Osteoblast (primary cell): ENCODE results near the gene S100A3. TPM values are rescaled to one million over a fixed set of nuclear protein-coding genes. Genes with fewer than 3 reads are reported as not detected.

Experiments used
- DNase-seq: peaks from one replicate; pipeline ENCODE4 v3.0.0; 2011; ENCODE audit warnings: low spot score, mixed read lengths; ENCODE audit not compliant: insufficient read length; ENCODE audit errors: missing footprints
- H2AFZ ChIP-seq: 2 replicates; pipeline ENCODE4 v1.6.0; 2011; ENCODE audit warnings: mild to moderate bottlenecking, low read length
- H3K27ac ChIP-seq: 2 replicates; pipeline ENCODE4 v1.5.1; 2011; ENCODE audit warnings: mild to moderate bottlenecking, low read depth, low read length, moderate library complexity
- H3K27me3 ChIP-seq: 2 replicates; pipeline ENCODE4 v1.6.0; 2012; ENCODE audit warnings: mild to moderate bottlenecking, control low read depth, inconsistent platforms, low read length, moderate library complexity; ENCODE audit not compliant: insufficient read depth
- H3K36me3 ChIP-seq: 2 replicates; pipeline ENCODE4 v1.5.1; 2011; ENCODE audit warnings: mild to moderate bottlenecking, low read length, control low read depth, moderate library complexity; ENCODE audit not compliant: insufficient read depth
- H3K4me1 ChIP-seq: 2 replicates; pipeline ENCODE4 v1.5.1; 2011; ENCODE audit warnings: mild to moderate bottlenecking, low read length, control low read depth, moderate library complexity; ENCODE audit not compliant: insufficient read depth
- H3K4me2 ChIP-seq: 2 replicates; pipeline ENCODE4 v1.6.0; 2011; ENCODE audit warnings: mild to moderate bottlenecking, low read length; ENCODE audit not compliant: insufficient read depth
- H3K4me3 ChIP-seq: fragments of 200-600 bp; sonication (generic); 3 replicates; pipeline ENCODE4 v1.5.1; 2012; ENCODE audit warnings: mild to moderate bottlenecking, low read length, inconsistent platforms; ENCODE audit not compliant: insufficient read depth
- H3K79me2 ChIP-seq: 2 replicates; pipeline ENCODE4 v1.6.0; 2012; ENCODE audit warnings: mild to moderate bottlenecking, low read length, control low read depth, inconsistent platforms; ENCODE audit not compliant: insufficient read depth
- H3K9me3 ChIP-seq: 2 replicates; pipeline ENCODE4 v1.5.1; 2011; ENCODE audit warnings: low read depth, low read length, control low read depth
- H4K20me1 ChIP-seq: 2 replicates; pipeline ENCODE4 v1.6.0; 2012; ENCODE audit warnings: mild to moderate bottlenecking, low read length, control low read depth; ENCODE audit not compliant: insufficient read depth
- CTCF ChIP-seq: IDR thresholded peaks from 2 replicates; pipeline ENCODE4 v1.5.1; 2011; ENCODE audit warnings: mild to moderate bottlenecking, low read depth, low read length, moderate library complexity; ENCODE audit errors: extremely low read depth
- total RNA-seq: library from RNA; depleted of rRNA; stranded (reverse); fragments of >200 nt; gene quantifications from 2 replicates; pipeline ENCODE4 v1.2.3, GENCODE V29; 2012

The S100A3 gene
- total RNA-seq, 1 donor: 7.6 TPM

- Histone ChIP-seq H3K4me3 (no peak overlapping the region), H3K4me2 (no peak overlapping the region), H3K27ac (no peak overlapping the region), H4K20me1 (no peaks in the 10 kb centered on the region), H3K27me3 (no peaks in the 10 kb centered on the region), H3K9me3 (no peaks in the 10 kb centered on the region), H3K4me1 (no peaks in the 10 kb centered on the region), H3K79me2 (no peaks in the 10 kb centered on the region), H3K36me3 (no peaks in the 10 kb centered on the region), H2AFZ (no peak overlapping the region)
- TF ChIP-seq CTCF: no peak
- DNase-seq: no peak
Observed at GRCh38 chr1:153519242-153519641, 29.8 kb downstream of the S100A3 start.

- H3K4me2 ChIP-seq: no peak overlapping the region
- no peak overlapping the region for H2AFZ ChIP-seq
- no peaks in the 10 kb centered on the region for H3K79me2 ChIP-seq
- no peaks in the 10 kb centered on the region for H3K9me3 ChIP-seq
- no peaks in the 10 kb centered on the region for H3K27me3 ChIP-seq
- no peak overlapping the region for H3K4me3 ChIP-seq
- H3K27ac ChIP-seq: no peak overlapping the region
- no peaks in the 10 kb centered on the region for H4K20me1 ChIP-seq
- no peaks in the 10 kb centered on the region for H3K36me3 ChIP-seq
- TF ChIP-seq CTCF: no peak
- no peak for DNase-seq
- peaks cover 2% of the 10 kb centered on the region for H3K4me1 ChIP-seq
Observed at GRCh38 chr1:153515504-153516394, 33.3 kb downstream of the S100A3 start.

GRCh38 chr1:153513666-153514065, 35.4 kb downstream of the S100A3 start:
- Histone ChIP-seq H3K27ac (no peak overlapping the region), H3K9me3 (no peaks in the 10 kb centered on the region), H3K4me1 (peaks cover 2% of the 10 kb centered on the region), H3K4me2 (no peak overlapping the region), H2AFZ (no peak overlapping the region), H3K36me3 (no peaks in the 10 kb centered on the region), H3K27me3 (no peaks in the 10 kb centered on the region), H3K79me2 (no peaks in the 10 kb centered on the region), H3K4me3 (no peak overlapping the region), H4K20me1 (no peaks in the 10 kb centered on the region)
- no peak for TF ChIP-seq CTCF
- DNase-seq: no peak

- no peaks in the 10 kb centered on the region for H3K79me2 ChIP-seq
- H2AFZ ChIP-seq: peak overlapping the region; percentile 1
Observed at GRCh38 chr1:153513023-153513422, 36.0 kb downstream of the S100A3 start.

More at GRCh38 chr1:153513023-153513422, 36.0 kb downstream of the S100A3 start:
- peak; percentile 23 for TF ChIP-seq CTCF
- no peaks in the 10 kb centered on the region for H3K9me3 ChIP-seq
- no peaks in the 10 kb centered on the region for H3K36me3 ChIP-seq
- H3K4me2 ChIP-seq: no peak overlapping the region
- H3K27me3 ChIP-seq: no peaks in the 10 kb centered on the region
- no peak overlapping the region for H3K27ac ChIP-seq
- H3K4me3 ChIP-seq: no peak overlapping the region
- H4K20me1 ChIP-seq: no peaks in the 10 kb centered on the region
- no peak for DNase-seq
- H3K4me1 ChIP-seq: peaks cover 7% of the 10 kb centered on the region
